ENCODE measurements around the gene SORCS2.

SORCS2 gene

GRCh38 chr4:7687006-7687405 lies 494.7 kb downstream of the SORCS2 start:
- no peak for DNase-seq

DNA sequence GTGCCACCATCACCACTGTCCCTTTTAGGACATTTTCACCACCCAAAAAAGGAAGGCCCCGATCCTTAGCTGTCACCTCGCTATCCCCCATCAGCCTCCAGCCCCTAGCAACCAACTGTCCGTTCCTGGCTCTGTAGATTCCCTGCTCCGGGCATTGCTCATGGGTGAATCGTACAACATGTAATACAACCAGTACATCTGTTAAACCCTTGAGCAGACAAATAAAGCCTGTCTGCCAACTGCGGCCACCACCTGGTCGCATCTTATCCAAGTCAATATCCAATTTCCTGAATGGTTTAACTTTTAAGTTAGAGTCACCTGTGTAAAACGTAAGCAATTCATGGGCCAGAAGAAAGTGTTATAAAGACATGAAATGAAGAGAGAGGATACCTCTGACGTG lies 495.5 kb downstream of the SORCS2 start:
- no peak for DNase-seq

DNA sequence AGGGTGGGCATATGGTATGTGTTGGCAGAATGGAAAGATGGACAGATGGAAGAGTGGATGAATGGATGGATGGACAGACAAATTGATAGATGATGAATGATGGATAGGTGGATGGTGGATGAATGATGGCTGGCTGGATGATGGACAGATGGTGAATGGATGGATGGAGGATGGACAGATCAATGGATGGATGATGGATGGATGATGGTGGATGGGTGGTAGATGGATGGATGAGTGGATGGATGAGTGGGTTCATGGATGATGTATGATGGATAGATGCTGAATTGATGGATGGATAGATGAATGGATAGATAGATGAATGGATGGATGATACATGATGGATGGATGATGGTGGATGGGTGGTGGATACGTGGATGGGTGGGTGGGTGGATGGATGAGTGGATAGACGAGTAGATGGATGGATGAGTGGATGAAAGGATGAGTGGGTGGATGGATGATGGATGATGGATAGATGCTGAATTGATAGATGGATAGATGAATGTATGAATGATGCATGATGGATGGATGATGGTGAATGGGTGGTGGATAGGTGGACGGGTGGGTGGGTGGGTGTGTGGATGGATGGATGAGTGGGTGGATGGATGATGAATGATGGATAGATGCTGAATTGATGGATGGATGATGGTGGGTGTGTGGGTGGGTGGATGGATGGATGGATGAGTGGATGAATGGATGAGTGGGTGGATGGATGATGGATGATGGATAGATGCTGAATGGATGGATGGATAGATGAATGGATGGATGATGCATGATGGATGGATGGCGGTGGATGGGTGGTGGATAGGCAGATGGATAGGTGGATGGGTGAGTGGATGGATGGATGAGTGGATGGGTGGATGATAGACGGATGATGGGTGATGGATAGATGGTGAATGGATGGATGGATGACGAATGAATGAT lies 497.7 kb downstream of the SORCS2 start:
- DNase-seq = no peak

DNA sequence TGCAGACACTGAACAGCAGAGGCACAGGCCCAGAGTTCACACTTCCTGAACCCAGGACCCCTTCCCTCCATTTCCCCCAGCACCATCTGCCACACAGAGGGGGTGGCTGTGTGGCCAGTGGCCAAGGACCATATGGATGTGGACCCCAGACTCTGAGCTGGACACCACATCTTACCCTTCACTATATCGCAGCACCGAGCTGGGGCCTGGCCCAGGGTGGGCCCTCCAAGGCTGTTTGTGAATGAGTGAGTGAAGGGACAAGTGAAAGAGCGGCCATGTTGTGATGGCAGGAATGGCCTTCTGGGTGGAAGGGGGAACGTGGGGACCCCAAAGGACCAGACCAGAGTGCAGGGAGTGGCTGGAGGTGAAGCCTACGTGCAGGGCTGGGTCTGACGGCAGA lies 498.7 kb downstream of the SORCS2 start:
- no peak for DNase-seq

DNA sequence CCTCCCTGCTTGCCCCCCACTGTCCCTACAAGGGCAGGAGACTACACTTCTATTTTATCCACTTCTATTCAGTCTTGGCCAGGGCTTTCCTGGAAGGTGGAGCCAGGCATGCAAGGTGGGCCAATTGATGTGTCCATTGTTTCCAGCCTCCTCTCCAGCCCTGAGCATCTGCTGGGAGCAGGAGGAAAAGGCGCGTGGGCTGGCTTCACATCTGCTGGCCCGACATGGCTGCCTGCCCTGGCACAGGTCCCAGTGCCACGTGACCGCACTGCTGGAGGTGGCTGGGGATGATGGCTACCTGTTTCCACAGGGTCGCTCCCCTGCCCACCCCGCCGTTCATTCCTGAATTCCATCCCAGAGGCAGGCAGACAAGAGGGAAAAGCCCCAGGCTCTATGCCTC lies 499.6 kb downstream of the SORCS2 start:
- no peak for DNase-seq

GRCh38 chr4:7692451-7693236 lies 500.3 kb downstream of the SORCS2 start:
- DNase-seq = no peak

DNA sequence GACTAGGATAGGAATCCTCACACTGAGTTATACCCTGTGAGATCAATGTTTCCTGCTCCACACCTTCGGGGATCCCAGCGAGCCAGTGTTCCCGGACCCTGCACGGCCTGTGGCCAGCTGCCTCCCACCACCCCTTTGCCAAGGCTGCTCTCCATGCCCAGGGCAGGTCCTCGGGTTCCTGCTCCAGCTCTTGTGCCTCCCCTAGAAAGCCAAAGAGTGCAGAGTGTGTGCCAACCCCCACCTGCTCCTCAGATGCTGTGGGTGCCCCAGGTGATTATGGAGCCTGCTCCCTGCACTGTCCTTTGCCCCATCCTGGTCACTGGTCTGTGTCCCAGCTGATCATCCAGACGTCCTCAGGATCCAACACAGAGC lies 500.9 kb downstream of the SORCS2 start:
- DNase-seq = no peak

GRCh38 chr4:7693711-7694110 lies 501.4 kb downstream of the SORCS2 start:
- DNase-seq = no peak

- DNase-seq = no peak
These were observed 502.0 kb downstream of the SORCS2 start for GRCh38 chr4:7694324-7694723.

DNA sequence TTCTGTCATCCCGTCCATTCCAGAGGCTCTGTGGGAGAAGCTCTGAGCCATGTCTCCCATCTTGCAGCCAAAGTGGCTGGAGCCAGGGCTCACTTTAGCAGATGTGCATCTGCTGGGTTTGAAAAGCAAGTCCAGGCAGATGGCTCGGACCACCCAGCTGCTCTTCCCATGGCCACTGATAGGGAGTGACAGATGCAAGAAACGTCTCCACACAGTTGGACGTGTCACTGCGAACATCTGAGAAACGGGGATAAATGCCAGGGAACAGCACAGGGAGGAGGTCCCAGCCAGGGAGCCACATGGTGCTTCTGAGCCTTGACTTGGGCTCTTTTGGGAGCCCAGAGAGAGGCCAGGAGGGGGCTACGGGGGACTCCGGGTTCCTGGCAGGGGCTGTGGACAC lies 505.0 kb downstream of the SORCS2 start:
- no peak for DNase-seq

DNA sequence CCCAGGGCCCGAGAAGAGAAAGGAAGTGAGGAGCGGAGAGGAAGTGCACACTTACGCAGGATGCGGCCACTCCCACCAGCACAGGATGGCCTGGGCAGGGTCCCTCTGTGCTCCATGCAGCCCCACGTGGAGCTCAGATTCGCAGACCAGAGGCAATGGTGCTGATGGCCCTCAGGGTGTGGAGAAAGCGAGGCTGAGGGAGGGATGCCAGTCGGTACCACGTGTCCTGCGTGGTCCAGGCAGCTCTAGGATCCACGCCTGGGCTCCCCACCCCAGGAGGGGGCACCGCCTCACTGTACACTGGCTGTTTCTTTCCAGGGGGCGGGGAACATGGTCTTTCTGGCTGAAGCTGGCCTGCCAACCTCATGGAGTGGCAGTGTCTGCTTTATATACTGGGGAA lies 505.5 kb downstream of the SORCS2 start:
- DNase-seq = no peak

DNA sequence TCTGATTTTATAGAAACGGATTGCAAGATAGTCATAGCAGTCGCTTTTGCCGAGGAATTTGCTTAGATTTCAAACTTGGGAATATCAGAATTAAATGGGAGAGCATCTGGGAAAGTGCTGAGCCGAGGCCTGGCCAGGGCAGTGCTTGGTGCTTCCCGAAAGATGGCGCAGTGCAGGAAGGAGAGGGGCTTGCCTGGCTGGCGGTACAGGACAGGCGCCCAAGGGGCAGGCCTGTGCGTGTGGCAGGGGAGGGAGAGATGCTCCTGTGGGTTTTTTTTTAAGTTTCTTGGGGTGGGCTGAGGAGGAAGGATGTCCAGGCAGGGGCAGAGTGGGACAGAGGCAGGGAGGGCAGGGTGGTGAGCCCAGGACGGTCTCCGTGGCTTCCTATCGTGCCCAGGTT lies 506.2 kb downstream of the SORCS2 start:
- no peak for DNase-seq

DNA sequence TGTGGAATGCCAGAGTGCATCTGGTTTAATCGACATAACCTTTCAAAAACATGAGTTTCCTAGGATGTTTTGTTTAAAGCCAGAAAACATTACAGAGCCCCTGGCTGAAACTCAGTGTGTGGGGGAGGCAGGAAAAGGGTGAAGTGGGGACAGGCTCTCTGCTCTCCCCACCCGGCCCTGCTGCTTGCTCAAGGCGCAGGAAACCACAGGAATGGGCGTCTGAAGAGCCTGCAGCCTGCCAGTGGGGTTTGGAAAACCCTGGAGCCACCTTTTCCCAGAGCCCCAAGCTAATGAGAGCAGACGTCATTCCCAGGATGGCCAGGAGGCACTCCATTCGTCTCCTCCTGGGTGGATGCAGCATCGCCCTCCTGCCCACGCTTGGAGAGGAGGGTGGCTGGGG lies 506.7 kb downstream of the SORCS2 start:
- no peak for DNase-seq

- no peak for DNase-seq
These were observed 507.5 kb downstream of the SORCS2 start for GRCh38 chr4:7699825-7700224.

DNA sequence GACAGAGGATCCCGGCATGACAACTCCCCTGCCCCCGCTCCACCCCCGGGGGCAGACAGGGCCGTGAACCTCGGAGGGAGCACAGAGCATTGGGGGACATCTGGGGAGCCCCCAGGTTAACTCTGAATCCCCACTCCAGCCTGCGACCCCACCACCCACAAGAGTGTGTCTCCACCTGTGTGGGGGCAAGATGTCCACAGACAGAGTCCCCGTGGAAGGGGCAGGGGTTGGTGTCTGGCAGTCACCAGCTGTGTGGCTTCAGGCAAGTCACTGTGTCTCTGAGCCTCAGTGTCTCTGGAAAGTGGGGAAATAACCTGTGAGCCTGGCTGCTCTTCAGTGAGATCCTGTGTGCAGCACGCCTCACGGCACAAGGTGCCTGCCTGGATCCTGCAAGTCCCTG lies 508.3 kb downstream of the SORCS2 start:
- no peak for DNase-seq

- no peak for DNase-seq
These were observed 509.7 kb downstream of the SORCS2 start for GRCh38 chr4:7701866-7702649.

DNA sequence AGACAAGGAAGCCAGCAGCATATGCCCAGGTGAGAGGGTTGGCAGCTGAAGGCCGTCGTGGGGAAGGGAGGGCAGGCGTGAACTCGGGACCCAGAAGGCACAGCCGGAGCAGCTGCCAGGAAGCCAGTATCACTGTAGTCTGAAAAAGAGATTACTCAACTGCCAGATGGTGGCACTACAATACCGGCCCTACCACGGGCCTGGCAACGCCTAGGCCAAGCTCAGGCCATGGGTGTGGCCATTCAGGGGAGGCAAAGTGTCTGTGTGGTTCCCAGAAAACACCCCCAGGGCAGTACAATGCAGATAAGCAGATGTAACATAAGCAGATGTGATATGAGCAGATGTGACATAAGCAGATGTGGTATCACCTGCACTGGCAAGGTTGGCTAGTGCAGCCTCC lies 511.4 kb downstream of the SORCS2 start:
- DNase-seq = peak; percentile 47

- no peak for DNase-seq
These were observed 511.8 kb downstream of the SORCS2 start for GRCh38 chr4:7704091-7704490.

- no peak for DNase-seq
These were observed 512.3 kb downstream of the SORCS2 start for GRCh38 chr4:7704625-7705024.

DNA sequence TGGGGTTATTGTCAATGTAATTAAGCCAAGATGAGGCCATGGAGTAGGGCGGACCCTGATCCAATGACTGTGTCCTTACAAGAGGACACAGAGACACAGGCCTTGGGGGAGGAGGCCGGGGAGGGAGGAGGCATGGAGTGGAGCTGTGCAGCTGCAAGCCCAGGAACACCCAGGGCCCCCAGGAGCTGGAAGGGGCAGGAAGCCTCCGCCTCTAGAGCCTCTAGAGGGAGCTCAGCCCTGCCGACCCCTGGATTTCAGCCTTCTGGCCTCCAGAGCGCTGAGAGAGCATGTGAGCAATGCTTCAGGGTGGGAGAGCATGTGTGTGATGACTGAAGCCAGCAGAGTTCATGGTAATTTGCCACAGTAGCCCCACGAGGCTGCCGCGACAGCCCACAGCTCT lies 512.7 kb downstream of the SORCS2 start:
- peak; percentile 8 for DNase-seq

DNA sequence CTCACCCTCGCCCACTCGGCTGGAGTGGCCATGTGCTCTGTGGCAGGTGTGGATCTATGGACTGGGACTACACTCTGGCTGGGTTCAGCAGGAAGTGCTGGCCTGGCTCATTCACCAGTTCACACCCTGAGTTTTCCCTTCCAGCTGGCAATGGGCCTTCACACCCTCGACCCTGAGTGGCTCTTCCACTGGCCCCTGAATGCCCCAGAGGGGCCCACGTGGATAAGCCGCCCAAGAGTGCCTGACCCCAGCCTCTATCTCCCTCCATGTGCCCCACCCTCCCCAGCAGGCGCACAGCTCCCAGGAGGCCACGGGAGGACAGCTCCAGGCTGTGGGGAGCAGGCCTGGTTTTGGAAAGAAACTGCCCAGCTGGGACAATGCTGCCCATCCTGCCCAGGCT lies 513.3 kb downstream of the SORCS2 start:
- DNase-seq = no peak

- no peak for DNase-seq
These were observed 515.9 kb downstream of the SORCS2 start for GRCh38 chr4:7708238-7708637.

- DNase-seq = no peak
These were observed 516.6 kb downstream of the SORCS2 start for GRCh38 chr4:7708981-7709380.
